ENCODE measurements around the gene FSD1L. TPM values are rescaled to one million over a fixed set of nuclear protein-coding genes. Genes with fewer than 3 reads are reported as not detected.

The FSD1L gene
- total RNA-seq, 1 experiment from 2014 or later, result 5.7 TPM

DNA sequence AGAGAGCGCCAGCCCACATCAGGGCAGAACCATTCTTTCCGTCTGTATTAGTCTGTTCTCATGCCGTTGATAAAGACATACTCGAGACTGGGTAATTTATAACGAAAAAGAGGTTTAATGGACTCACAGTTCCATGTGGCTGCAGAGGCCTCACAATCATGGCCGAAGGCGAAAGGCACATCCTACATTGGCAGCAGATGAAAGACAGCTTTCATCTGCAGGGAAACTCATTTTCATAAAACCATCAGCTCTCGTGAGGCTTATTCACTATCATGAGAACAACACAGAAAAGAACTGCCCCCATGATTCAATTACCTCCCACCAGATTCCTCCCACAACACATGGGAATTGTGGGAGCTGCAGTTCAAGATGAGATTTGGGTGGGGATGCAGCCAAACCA is 4.7 kb upstream of the FSD1L start:
- Histone ChIP-seq H3K4me3 (ENCODE audit: low read depth, low read length) (no peak overlapping the region), H3K27me3 (replicated peaks; ENCODE audit: control insufficient read depth, insufficient read depth, low read length) (no peaks in the 10 kb centered on the region), H3K9me3 (no peaks in the 10 kb centered on the region), H3K4me1 (no peaks in the 10 kb centered on the region), H3K36me3 (ENCODE audit: control insufficient read depth, insufficient read depth, low read length) (no peaks in the 10 kb centered on the region)
- ChIA-PET POLR2A (no interaction called here), CTCF (no interaction called here)
- Mint-ChIP-seq H3K4me3 (ENCODE audit: unreplicated experiment) (no peak overlapping the region), H3K27ac (ENCODE audit: unreplicated experiment) (no peak overlapping the region), H3K36me3 (ENCODE audit: insufficient read depth, unreplicated experiment) (no peaks in the 10 kb centered on the region), H3K27me3 (ENCODE audit: insufficient read depth, unreplicated experiment) (no peaks in the 10 kb centered on the region), H3K4me1 (ENCODE audit: low read depth, unreplicated experiment) (no peaks in the 10 kb centered on the region), H3K9me3 (ENCODE audit: unreplicated experiment) (no peaks in the 10 kb centered on the region)
- no TSS peak for BruUV-seq (replicated peaks)
- no peak for DNase-seq
- TF ChIP-seq CTCF (IDR thresholded peaks at IDR 0.05; ENCODE audit: insufficient read depth in 1 of 2, low read depth in 1 of 2, low read length in 1 of 2, severe bottlenecking in 1 of 2, unreplicated experiment in 1 of 2), result no peak
- intact Hi-C loops (cut with micrococcal nuclease; ENCODE audit: unreplicated experiment), result loop anchor here (10.0 kb wide), 1 partner anchor 252 kb away; the partner anchor contains the start of gene TMEM38B

GRCh38 chr9:105444130-105444529 is 3.7 kb upstream of the FSD1L start:
- H3K27me3 ChIP-seq (replicated peaks; ENCODE audit: control insufficient read depth, insufficient read depth, low read length), result no peaks in the 10 kb centered on the region
- no peaks in the 10 kb centered on the region for H3K27me3 Mint-ChIP-seq (ENCODE audit: insufficient read depth, unreplicated experiment)
- ChIA-PET CTCF (interaction anchor here (0.5 kb wide), 1 partner anchor 18 kb away, joined by 3 read pairs; no protein-coding TSS in a partner anchor), POLR2A (no interaction called here)
- H3K9me3 ChIP-seq, result no peaks in the 10 kb centered on the region
- DNase-seq, result no peak
- H3K9me3 Mint-ChIP-seq (ENCODE audit: unreplicated experiment), result no peaks in the 10 kb centered on the region
- H3K27ac Mint-ChIP-seq (ENCODE audit: unreplicated experiment), result no peak overlapping the region
- H3K4me3 Mint-ChIP-seq (ENCODE audit: unreplicated experiment), result no peak overlapping the region
- H3K4me1 ChIP-seq, result peaks cover 1% of the 10 kb centered on the region; the same call in 1 of the 2 replicates
- H3K36me3 Mint-ChIP-seq (ENCODE audit: insufficient read depth, unreplicated experiment), result no peaks in the 10 kb centered on the region
- BruUV-seq (replicated peaks), result no TSS peak
- no peaks in the 10 kb centered on the region for H3K36me3 ChIP-seq (ENCODE audit: control insufficient read depth, insufficient read depth, low read length)
- H3K4me1 Mint-ChIP-seq (ENCODE audit: low read depth, unreplicated experiment), result no peaks in the 10 kb centered on the region
- no peak overlapping the region for H3K4me3 ChIP-seq (ENCODE audit: low read depth, low read length)
- intact Hi-C loops (cut with micrococcal nuclease; ENCODE audit: unreplicated experiment), result loop anchor here (10.0 kb wide), 1 partner anchor 251 kb away; the partner anchor contains the start of gene TMEM38B
- no peak for TF ChIP-seq CTCF (IDR thresholded peaks at IDR 0.05; ENCODE audit: insufficient read depth in 1 of 2, low read depth in 1 of 2, low read length in 1 of 2, severe bottlenecking in 1 of 2, unreplicated experiment in 1 of 2)

GRCh38 chr9:105445203-105445881 is 2.5 kb upstream of the FSD1L start:
- Histone ChIP-seq H3K4me1 (peaks cover 12% of the 10 kb centered on the region), H3K36me3 (ENCODE audit: control insufficient read depth, insufficient read depth, low read length) (no peaks in the 10 kb centered on the region), H3K4me3 (ENCODE audit: low read depth, low read length) (no peak overlapping the region), H3K9me3 (no peaks in the 10 kb centered on the region), H3K27me3 (replicated peaks; ENCODE audit: control insufficient read depth, insufficient read depth, low read length) (no peaks in the 10 kb centered on the region)
- no peaks in the 10 kb centered on the region for H3K27me3 Mint-ChIP-seq (ENCODE audit: insufficient read depth, unreplicated experiment)
- H3K9me3 Mint-ChIP-seq (ENCODE audit: unreplicated experiment), result no peaks in the 10 kb centered on the region
- no peaks in the 10 kb centered on the region for H3K36me3 Mint-ChIP-seq (ENCODE audit: insufficient read depth, unreplicated experiment)
- DNase-seq, result no peak
- H3K4me3 Mint-ChIP-seq (ENCODE audit: unreplicated experiment), result no peak overlapping the region
- intact Hi-C loops (cut with micrococcal nuclease; ENCODE audit: unreplicated experiment), result loop anchor here (10.0 kb wide), 1 partner anchor 249 kb away; the partner anchor contains the start of gene TMEM38B
- POLR2A ChIA-PET, result no interaction called here
- TF ChIP-seq CTCF (IDR thresholded peaks at IDR 0.05; ENCODE audit: insufficient read depth in 1 of 2, low read depth in 1 of 2, low read length in 1 of 2, severe bottlenecking in 1 of 2, unreplicated experiment in 1 of 2), result no peak
- H3K27ac Mint-ChIP-seq (ENCODE audit: unreplicated experiment), result no peak overlapping the region
- no TSS peak for BruUV-seq (replicated peaks)
- CTCF ChIA-PET, result no interaction called here
- no peaks in the 10 kb centered on the region for H3K4me1 Mint-ChIP-seq (ENCODE audit: low read depth, unreplicated experiment)
